ENCODE data around the gene ELOVL2. TPM values are rescaled to one million over a fixed set of nuclear protein-coding genes. Genes with fewer than 3 reads are reported as not detected.

The ELOVL2 gene
- total RNA-seq, 1 experiment from 2014 or later = 12.7 TPM

DNA sequence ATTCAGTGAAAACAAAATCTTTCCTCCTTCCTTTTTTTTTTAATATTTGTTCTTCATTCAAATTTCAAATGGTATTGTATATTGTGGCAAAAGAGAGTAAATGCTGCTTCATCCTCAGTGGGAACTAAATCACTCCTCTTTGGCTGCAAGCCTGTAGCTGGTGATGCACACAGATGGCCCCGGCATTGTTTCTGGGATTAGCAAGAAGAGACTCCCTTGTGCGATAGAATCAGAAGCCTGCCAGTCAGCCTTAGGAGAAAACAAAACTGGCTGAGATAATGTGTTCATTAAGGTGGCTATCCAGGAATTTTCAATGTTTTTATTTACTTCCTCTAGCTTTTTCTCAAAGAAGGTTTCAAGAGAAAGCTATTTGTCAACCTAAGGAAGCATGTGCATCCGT, 20.7 kb upstream of the ELOVL2 start:
- Histone ChIP-seq H3K4me3 (ENCODE audit: low read depth, low read length, poor library complexity, severe bottlenecking) (no peak overlapping the region), H3K27me3 (replicated peaks; ENCODE audit: insufficient read depth, low read depth, low read length, poor library complexity) (no peaks in the 10 kb centered on the region), H3K27ac (ENCODE audit: low read depth, low read length, poor library complexity, severe bottlenecking) (no peak overlapping the region), H3K9me3 (ENCODE audit: low read depth, low read length, poor library complexity, severe bottlenecking) (no peaks in the 10 kb centered on the region), H3K4me1 (ENCODE audit: insufficient read depth, low read length, poor library complexity, severe bottlenecking) (no peaks in the 10 kb centered on the region), H3K36me3 (ENCODE audit: insufficient read depth, low read length, poor library complexity, severe bottlenecking) (no peaks in the 10 kb centered on the region)
- ChIA-PET POLR2A (ENCODE audit: low non-redundant PET) (no interaction called here), CTCF (no interaction called here)
- TF ChIP-seq EZH2 (IDR thresholded peaks at IDR 0.05; ENCODE audit: borderline replicate concordance, low read depth, low read length, poor library complexity, severe bottlenecking) (no peak), CTCF (conservative IDR thresholded peaks at IDR 0.05; ENCODE audit: low read depth, low read length) (no peak)
- intact Hi-C loops (cut with micrococcal nuclease; ENCODE audit: unreplicated experiment) = loop anchor here (5.0 kb wide), 1 partner anchor 588 kb away; no protein-coding TSS in a partner anchor
- DNase-seq (ENCODE audit: low spot score) = peak; percentile 45
- no TSS peak for BruUV-seq (replicated peaks)

GRCh38 chr6:11062715-11063114, 18.6 kb upstream of the ELOVL2 start:
- POLR2A ChIA-PET (ENCODE audit: low non-redundant PET) = no interaction called here
- CTCF ChIA-PET = no interaction called here
- Histone ChIP-seq H3K4me1 (ENCODE audit: insufficient read depth, low read length, poor library complexity, severe bottlenecking) (no peaks in the 10 kb centered on the region), H3K4me3 (ENCODE audit: low read depth, low read length, poor library complexity, severe bottlenecking) (no peak overlapping the region), H3K27ac (ENCODE audit: low read depth, low read length, poor library complexity, severe bottlenecking) (no peak overlapping the region), H3K27me3 (replicated peaks; ENCODE audit: insufficient read depth, low read depth, low read length, poor library complexity) (no peaks in the 10 kb centered on the region), H3K9me3 (ENCODE audit: low read depth, low read length, poor library complexity, severe bottlenecking) (no peaks in the 10 kb centered on the region), H3K36me3 (ENCODE audit: insufficient read depth, low read length, poor library complexity, severe bottlenecking) (no peaks in the 10 kb centered on the region)
- intact Hi-C loops (cut with micrococcal nuclease; ENCODE audit: unreplicated experiment) = no loop called here
- no peak for DNase-seq (ENCODE audit: low spot score)
- no TSS peak for BruUV-seq (replicated peaks)
- TF ChIP-seq CTCF (conservative IDR thresholded peaks at IDR 0.05; ENCODE audit: low read depth, low read length) (no peak), EZH2 (IDR thresholded peaks at IDR 0.05; ENCODE audit: borderline replicate concordance, low read depth, low read length, poor library complexity, severe bottlenecking) (no peak)

DNA sequence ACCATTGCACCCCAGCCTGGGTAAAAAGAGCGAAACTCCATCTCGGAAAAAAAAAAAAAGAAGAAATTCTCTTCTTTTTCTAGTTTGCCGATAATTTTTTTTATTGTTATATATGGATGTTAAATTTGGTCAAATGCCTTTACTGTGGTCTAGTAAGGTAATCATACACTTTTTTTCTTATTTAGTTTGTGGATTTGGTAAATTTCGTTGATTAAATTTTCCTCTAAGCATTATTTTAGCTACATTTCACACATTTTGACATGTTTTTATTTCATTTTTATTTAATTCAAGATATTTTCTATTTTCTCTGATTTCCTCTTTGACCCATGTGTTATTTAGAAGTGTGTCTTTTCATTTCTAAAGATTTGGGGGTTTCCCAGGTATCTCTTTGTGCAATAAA, 18.0 kb upstream of the ELOVL2 start:
- Histone ChIP-seq H3K36me3 (ENCODE audit: insufficient read depth, low read length, poor library complexity, severe bottlenecking) (no peaks in the 10 kb centered on the region), H3K27me3 (replicated peaks; ENCODE audit: insufficient read depth, low read depth, low read length, poor library complexity) (no peaks in the 10 kb centered on the region), H3K9me3 (ENCODE audit: low read depth, low read length, poor library complexity, severe bottlenecking) (no peaks in the 10 kb centered on the region), H3K27ac (ENCODE audit: low read depth, low read length, poor library complexity, severe bottlenecking) (no peak overlapping the region), H3K4me1 (ENCODE audit: insufficient read depth, low read length, poor library complexity, severe bottlenecking) (no peaks in the 10 kb centered on the region), H3K4me3 (ENCODE audit: low read depth, low read length, poor library complexity, severe bottlenecking) (no peak overlapping the region)
- no peak for DNase-seq (ENCODE audit: low spot score)
- CTCF ChIA-PET = no interaction called here
- intact Hi-C loops (cut with micrococcal nuclease; ENCODE audit: unreplicated experiment) = no loop called here
- no TSS peak for BruUV-seq (replicated peaks)
- TF ChIP-seq EZH2 (IDR thresholded peaks at IDR 0.05; ENCODE audit: borderline replicate concordance, low read depth, low read length, poor library complexity, severe bottlenecking) (no peak), CTCF (conservative IDR thresholded peaks at IDR 0.05; ENCODE audit: low read depth, low read length) (no peak)
- POLR2A ChIA-PET (ENCODE audit: low non-redundant PET) = no interaction called here
